ENCODE data around the gene TTF1.

The TTF1 gene

GRCh38 chr9:132364068-132364467, 42.6 kb downstream of the TTF1 start:
- DNase-seq: no peak

- no peak for DNase-seq
Measured at GRCh38 chr9:132357764-132358163, 48.9 kb downstream of the TTF1 start.

GRCh38 chr9:132356324-132356924, 50.2 kb downstream of the TTF1 start:
- no peak for DNase-seq

- DNase-seq: peak; percentile 91
Measured at GRCh38 chr9:132354637-132355355, 51.8 kb downstream of the TTF1 start, which contains the start of gene SETX. SETX (minus strand) TSS chr9:132354986; CDS start chr9:132349428, 5,558 bp downstream.

GRCh38 chr9:132351404-132352045, 55.1 kb downstream of the TTF1 start:
- DNase-seq: no peak

- no peak for DNase-seq
Measured at GRCh38 chr9:132350861-132351315, 55.8 kb downstream of the TTF1 start.

- no peak for DNase-seq
Measured at GRCh38 chr9:132348676-132349075, 58.0 kb downstream of the TTF1 start.

GRCh38 chr9:132346177-132346576, 60.5 kb downstream of the TTF1 start:
- DNase-seq: no peak

- DNase-seq: no peak
Measured at GRCh38 chr9:132341177-132341840, 65.3 kb downstream of the TTF1 start.

- DNase-seq: no peak
Measured at GRCh38 chr9:132334364-132334763, 72.3 kb downstream of the TTF1 start.

- DNase-seq: no peak
Measured at GRCh38 chr9:132333556-132333955, 73.1 kb downstream of the TTF1 start.

- DNase-seq: no peak
Measured at GRCh38 chr9:132328580-132328979, 78.1 kb downstream of the TTF1 start.

- DNase-seq: no peak
Measured at GRCh38 chr9:132327537-132327936, 79.1 kb downstream of the TTF1 start.
